A549 (cell line): Measurements from ENCODE around the gene WNT7B.

Experiments
- EP300 ChIP-seq, 2 experiments: fragments of >200 bp; sonication (Bioruptor Twin); formaldehyde crosslinking; IDR thresholded peaks; 2 replicates in 1 of 2; 3 replicates in 1 of 2; pipeline ENCODE4 v1.6.1; 2016 to 2017
- POLR2A ChIP-seq: IDR thresholded peaks from 2 replicates; pipeline ENCODE4 v1.6.1; 2012; ENCODE audit warnings: mild to moderate bottlenecking, low read length
- TP53 ChIP-seq: fragments of 250-450 bp; sonication (Bioruptor Pico); IDR thresholded peaks from 2 replicates; pipeline ENCODE4 v1.5.0; 2021; ENCODE audit warnings: mild to moderate bottlenecking, moderate library complexity
- TF ChIP-seq, protein P1 (sequence below): fragments of >200 bp; sonication (Bioruptor Twin); formaldehyde crosslinking; IDR thresholded peaks from 3 replicates; pipeline ENCODE4 v1.5.1; 2016

- TF ChIP-seq, protein P1, sequence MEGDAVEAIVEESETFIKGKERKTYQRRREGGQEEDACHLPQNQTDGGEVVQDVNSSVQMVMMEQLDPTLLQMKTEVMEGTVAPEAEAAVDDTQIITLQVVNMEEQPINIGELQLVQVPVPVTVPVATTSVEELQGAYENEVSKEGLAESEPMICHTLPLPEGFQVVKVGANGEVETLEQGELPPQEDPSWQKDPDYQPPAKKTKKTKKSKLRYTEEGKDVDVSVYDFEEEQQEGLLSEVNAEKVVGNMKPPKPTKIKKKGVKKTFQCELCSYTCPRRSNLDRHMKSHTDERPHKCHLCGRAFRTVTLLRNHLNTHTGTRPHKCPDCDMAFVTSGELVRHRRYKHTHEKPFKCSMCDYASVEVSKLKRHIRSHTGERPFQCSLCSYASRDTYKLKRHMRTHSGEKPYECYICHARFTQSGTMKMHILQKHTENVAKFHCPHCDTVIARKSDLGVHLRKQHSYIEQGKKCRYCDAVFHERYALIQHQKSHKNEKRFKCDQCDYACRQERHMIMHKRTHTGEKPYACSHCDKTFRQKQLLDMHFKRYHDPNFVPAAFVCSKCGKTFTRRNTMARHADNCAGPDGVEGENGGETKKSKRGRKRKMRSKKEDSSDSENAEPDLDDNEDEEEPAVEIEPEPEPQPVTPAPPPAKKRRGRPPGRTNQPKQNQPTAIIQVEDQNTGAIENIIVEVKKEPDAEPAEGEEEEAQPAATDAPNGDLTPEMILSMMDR = no peak
- no peak for TF ChIP-seq POLR2A
- TF ChIP-seq TP53 (CRISPR knock-in tag) = no peak
- TF ChIP-seq EP300 (IDR thresholded peaks at IDR 0.05) = no peak
Observed at GRCh38 chr22:45983797-45984196, 6.8 kb upstream of the WNT7B start.
